Fibroblast of pulmonary artery (primary cell): Measurements from ENCODE around the gene MRAP.

Source experiments
- DNase-seq: peaks from one replicate; pipeline ENCODE4 v3.0.0-alpha.2; 2010; ENCODE audit warnings: low read depth
- H3K4me3 ChIP-seq: replicated peaks from 2 replicates; pipeline ENCODE4 v1.5.1; 2011; ENCODE audit warnings: low read depth, mild to moderate bottlenecking, control low read depth, low read length, moderate library complexity
- CTCF ChIP-seq: IDR thresholded peaks from 2 replicates; pipeline ENCODE4 v1.5.1; 2011; ENCODE audit warnings: mild to moderate bottlenecking, control low read depth, low read length, inconsistent platforms; ENCODE audit errors: missing control alignments

MRAP gene

DNA sequence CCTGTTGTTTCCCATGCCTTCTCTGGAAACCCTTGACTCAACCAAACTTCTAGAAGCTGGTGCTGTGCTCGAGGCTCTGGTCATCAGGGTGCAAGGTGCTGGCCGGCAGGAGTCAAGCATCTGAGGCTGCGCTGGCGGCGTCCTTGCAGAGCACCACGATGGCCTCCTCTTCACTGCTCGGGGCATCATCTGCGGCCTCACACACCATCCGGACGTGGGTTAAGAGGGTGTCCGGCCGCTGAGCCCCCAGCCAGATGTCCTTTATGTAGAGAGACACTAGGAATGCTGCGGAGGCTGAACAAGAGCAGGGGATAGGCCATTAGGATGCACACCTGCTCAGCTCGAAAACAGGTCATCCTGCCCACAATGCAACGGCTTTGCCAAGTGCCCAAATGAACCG, 16.2 kb downstream of the MRAP start:
- TF ChIP-seq CTCF, result no peak
- H3K4me3 ChIP-seq, result no peak overlapping the region
- DNase-seq, result no peak

- DNase-seq, result no peak
- TF ChIP-seq CTCF, result no peak
- no peak overlapping the region for H3K4me3 ChIP-seq
Measured at GRCh38 chr21:32315511-32316281, 17.0 kb downstream of the MRAP start.

- H3K4me3 ChIP-seq, result no peak overlapping the region
- no peak for DNase-seq
- TF ChIP-seq CTCF, result no peak
Measured at GRCh38 chr21:32316361-32317215, 17.9 kb downstream of the MRAP start.

DNA sequence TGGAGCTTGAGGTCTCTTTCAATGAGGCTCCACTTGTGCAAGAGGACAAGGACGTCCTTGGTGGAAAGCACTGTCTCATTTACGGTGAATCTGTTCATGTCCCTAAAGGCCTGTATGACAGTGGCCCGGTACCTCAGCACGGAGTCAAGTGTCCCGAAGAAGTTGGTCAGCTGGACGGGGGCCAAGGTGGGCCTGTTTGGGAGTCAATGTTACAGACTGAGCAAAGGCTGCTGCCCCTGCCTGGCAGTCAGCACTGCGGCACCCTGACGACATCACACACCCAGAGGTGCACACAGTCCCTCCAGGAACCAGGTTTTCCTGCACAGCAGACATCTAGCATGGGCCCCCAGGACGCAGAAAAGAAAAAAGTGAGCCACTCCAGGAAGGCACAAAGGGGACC, 19.1 kb downstream of the MRAP start:
- no peak for DNase-seq
- H3K4me3 ChIP-seq, result no peak overlapping the region
- TF ChIP-seq CTCF, result no peak

DNA sequence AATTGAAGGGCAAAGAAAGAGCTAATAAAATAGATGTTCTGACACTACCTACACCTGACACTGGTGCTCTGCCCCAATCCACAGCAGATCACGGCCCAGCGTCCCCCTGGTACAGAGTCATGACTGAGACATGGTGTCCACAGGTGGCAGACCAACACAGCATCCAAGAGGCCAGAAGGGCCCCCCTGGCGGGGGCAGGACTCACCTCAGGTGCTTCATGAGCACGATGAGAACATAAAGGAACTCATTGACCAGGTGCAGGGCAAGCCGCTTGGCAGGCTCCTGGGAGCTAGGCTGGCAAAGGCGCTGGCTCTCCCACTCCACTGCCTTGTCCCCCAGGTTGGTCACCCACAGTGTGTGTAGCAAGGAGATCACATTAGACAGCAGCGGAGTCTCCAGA, 20.4 kb downstream of the MRAP start:
- no peak for DNase-seq
- TF ChIP-seq CTCF, result no peak
- no peak overlapping the region for H3K4me3 ChIP-seq

- H3K4me3 ChIP-seq, result no peak overlapping the region
- no peak for DNase-seq
- TF ChIP-seq CTCF, result no peak
Measured at GRCh38 chr21:32320059-32320458, 21.4 kb downstream of the MRAP start.

GRCh38 chr21:32320726-32321125, 22.1 kb downstream of the MRAP start:
- H3K4me3 ChIP-seq, result no peak overlapping the region
- DNase-seq, result no peak
- TF ChIP-seq CTCF, result no peak
